Gastrocnemius medialis (tissue), 4 donors: Measurements from ENCODE around the gene PPP6R3.

ENCODE experiments used
- POLR2A ChIP-seq, 2 donors: fragments of 450-650 bp; IDR thresholded peaks; one replicate each; pipeline ENCODE4 v1.6.1; 2017; ENCODE audit warnings: antibody characterized with exemption in 2 of 2, mild to moderate bottlenecking in 2 of 2, moderate library complexity in 2 of 2
- TF ChIP-seq, protein P1 (sequence below), 5 experiments: fragments of 450-650 bp in 3 of 5; fragments of 200-600 bp in 2 of 5; sonication (generic) in 2 of 5; IDR thresholded peaks in 4 of 5; conservative IDR thresholded peaks in 1 of 5; 1 replicate in 4 of 5; 2 replicates in 1 of 5; pipeline ENCODE4 v1.5.1; 2016 to 2019; ENCODE audit warnings: antibody characterized with exemption in 5 of 5, mild to moderate bottlenecking in 3 of 5, moderate library complexity in 3 of 5

- TF ChIP-seq POLR2A (IDR thresholded peaks at IDR 0.05), result no peak
- TF ChIP-seq, protein P1, sequence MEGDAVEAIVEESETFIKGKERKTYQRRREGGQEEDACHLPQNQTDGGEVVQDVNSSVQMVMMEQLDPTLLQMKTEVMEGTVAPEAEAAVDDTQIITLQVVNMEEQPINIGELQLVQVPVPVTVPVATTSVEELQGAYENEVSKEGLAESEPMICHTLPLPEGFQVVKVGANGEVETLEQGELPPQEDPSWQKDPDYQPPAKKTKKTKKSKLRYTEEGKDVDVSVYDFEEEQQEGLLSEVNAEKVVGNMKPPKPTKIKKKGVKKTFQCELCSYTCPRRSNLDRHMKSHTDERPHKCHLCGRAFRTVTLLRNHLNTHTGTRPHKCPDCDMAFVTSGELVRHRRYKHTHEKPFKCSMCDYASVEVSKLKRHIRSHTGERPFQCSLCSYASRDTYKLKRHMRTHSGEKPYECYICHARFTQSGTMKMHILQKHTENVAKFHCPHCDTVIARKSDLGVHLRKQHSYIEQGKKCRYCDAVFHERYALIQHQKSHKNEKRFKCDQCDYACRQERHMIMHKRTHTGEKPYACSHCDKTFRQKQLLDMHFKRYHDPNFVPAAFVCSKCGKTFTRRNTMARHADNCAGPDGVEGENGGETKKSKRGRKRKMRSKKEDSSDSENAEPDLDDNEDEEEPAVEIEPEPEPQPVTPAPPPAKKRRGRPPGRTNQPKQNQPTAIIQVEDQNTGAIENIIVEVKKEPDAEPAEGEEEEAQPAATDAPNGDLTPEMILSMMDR (IDR thresholded peaks at IDR 0.05 in 4 of 5, conservative IDR thresholded peaks at IDR 0.05 in 1 of 5), result no peak
These were observed 118.9 kb downstream of the PPP6R3 start for GRCh38 chr11:68579455-68579854.
